Peyer's patch (tissue), 4 donors: Measurements from ENCODE around the gene RSRC1. TPM values are rescaled to one million over a fixed set of nuclear protein-coding genes. Genes with fewer than 3 reads are reported as not detected.
"Not testable (repeated sequence)": the region's sequence is repeated elsewhere in the genome, so short reads cannot be mapped to it uniquely, and the experiment has no call there.

Experiments
- DNase-seq, 3 donors: peaks; one replicate each; pipeline ENCODE4 v3.0.0-alpha.2; 2017 to 2019
- H3K27ac ChIP-seq, 4 donors: fragments of 200-600 bp; sonication (generic); one replicate each; pipeline ENCODE4 v1.5.1; 2016 to 2019
- H3K27me3 ChIP-seq, 2 donors: fragments of 200-600 bp; sonication (generic); one replicate each; pipeline ENCODE4 v1.5.1; 2019
- H3K36me3 ChIP-seq, 3 donors: fragments of 200-600 bp; sonication (generic); one replicate each; pipeline ENCODE4 v1.5.1; 2016 to 2019
- H3K4me1 ChIP-seq, 4 donors: fragments of 200-600 bp; sonication (generic); one replicate each; pipeline ENCODE4 v1.5.1; 2016 to 2019
- H3K4me3 ChIP-seq, 4 donors: fragments of 200-600 bp; sonication (generic); 1 replicate in 3 of 4; 2 replicates in 1 of 4; pipeline ENCODE4 v1.5.1; 2016 to 2019; ENCODE audit warnings: mild to moderate bottlenecking in 1 of 4
- H3K9me3 ChIP-seq, 4 donors: fragments of 200-600 bp; sonication (generic); one replicate each; pipeline ENCODE4 v1.5.1; 2016 to 2019; ENCODE audit warnings: mild to moderate bottlenecking in 1 of 4
- CTCF ChIP-seq, 6 experiments: fragments of 450-650 bp in 4 of 6; fragments of 200-600 bp in 2 of 6; sonication (generic) in 1 of 6; IDR thresholded peaks; one replicate each; pipeline ENCODE4 v1.5.1; 2017 to 2019; ENCODE audit warnings: antibody characterized with exemption in 6 of 6, mild to moderate bottlenecking in 3 of 6, moderate library complexity in 1 of 6
- POLR2A ChIP-seq, 2 donors: fragments of 450-650 bp; IDR thresholded peaks; one replicate each; pipeline ENCODE4 v1.5.1; 2017; ENCODE audit warnings: antibody characterized with exemption in 2 of 2, mild to moderate bottlenecking in 2 of 2, moderate library complexity in 2 of 2
- total RNA-seq, 4 donors: library from RNA; depleted of rRNA; stranded (reverse); fragments of >200 nt; gene quantifications; one replicate each; pipeline ENCODE4 v1.1.0, GENCODE V29; 2016

Gene RSRC1
- total RNA-seq, 4 donors from 2014 or later, result 12.4 to 152 (median 29.4) TPM

DNA sequence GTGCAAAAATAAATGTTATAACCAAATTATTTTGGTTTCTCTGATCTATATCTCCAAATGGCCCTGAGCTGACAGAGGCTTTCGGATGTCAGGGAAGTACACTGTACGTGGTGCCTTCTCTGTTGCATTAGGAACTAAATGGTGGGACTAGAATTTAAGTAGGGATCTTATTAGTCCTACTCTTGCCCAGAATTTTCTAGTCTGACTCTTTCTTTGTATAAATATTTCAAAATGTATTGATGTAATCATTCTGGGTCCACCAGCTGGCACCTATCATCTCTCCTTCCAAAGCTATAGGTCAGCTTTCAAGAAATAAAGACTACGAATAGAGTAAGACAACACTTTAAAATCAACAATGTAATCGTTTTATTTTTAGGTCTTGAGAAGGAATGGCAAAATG, 438.8 kb downstream of the RSRC1 start:
- no peak for DNase-seq
- TF ChIP-seq CTCF (IDR thresholded peaks at IDR 0.05) (no peak), POLR2A (IDR thresholded peaks at IDR 0.05) (no peak)
- H3K36me3 ChIP-seq, result no peaks in the 10 kb centered on the region
- no peak overlapping the region for H3K4me3 ChIP-seq
- no peak overlapping the region for H3K27ac ChIP-seq
- H3K27me3 ChIP-seq, result no peaks in the 10 kb centered on the region
- no peaks in the 10 kb centered on the region for H3K9me3 ChIP-seq
- no peaks in the 10 kb centered on the region for H3K4me1 ChIP-seq

DNA sequence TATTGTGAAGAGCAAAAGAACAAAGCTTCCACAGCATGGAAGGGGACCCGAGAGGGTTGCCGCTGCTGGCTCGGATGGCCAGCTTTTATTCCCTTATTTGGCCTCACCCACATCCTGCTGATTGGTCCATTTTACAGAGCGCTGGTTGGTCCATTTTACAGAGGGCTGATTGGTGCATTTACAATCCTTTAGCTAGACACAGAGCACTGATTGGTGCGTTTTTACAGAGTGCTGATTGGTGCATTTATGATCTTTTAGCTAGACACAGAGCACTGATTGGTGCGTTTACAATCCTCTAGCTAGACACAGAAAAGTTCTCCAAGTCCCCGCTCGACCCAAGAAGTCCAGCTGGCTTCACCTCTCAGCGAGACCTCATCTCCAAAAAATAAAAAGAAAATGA, 440.0 kb downstream of the RSRC1 start:
- H3K4me3 ChIP-seq, H3K27me3 ChIP-seq, H3K9me3 ChIP-seq, H3K4me1 ChIP-seq, H3K36me3 ChIP-seq, H3K27ac ChIP-seq, DNase-seq: not testable (repeated sequence)

DNA sequence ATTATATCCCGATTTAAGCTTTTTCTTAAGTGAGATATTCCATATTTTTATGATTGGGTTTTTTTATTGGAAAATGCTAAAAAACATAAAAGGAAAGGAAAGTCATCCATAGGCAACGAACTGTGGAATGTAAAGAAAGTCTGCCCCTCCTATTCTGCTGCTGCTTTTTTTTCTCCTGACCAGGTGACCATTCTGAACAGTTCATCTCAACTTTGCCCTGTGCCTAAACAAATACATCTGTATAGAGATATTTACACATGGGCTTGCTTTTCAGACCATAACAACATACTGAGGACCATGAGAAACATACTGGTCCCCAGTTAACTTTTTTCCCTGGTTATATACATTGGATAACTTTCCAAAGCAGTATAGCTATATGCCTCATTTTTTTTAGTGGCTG, 442.2 kb downstream of the RSRC1 start:
- no peaks in the 10 kb centered on the region for H3K4me1 ChIP-seq
- TF ChIP-seq CTCF (IDR thresholded peaks at IDR 0.05) (no peak), POLR2A (IDR thresholded peaks at IDR 0.05) (no peak)
- DNase-seq, result no peak
- H3K4me3 ChIP-seq, result no peak overlapping the region
- no peaks in the 10 kb centered on the region for H3K9me3 ChIP-seq
- no peak overlapping the region for H3K27ac ChIP-seq
- H3K27me3 ChIP-seq, result no peaks in the 10 kb centered on the region
- H3K36me3 ChIP-seq, result no peaks in the 10 kb centered on the region

GRCh38 chr3:158559504-158559903, 449.6 kb downstream of the RSRC1 start:
- Histone ChIP-seq H3K27ac (no peak overlapping the region), H3K4me3 (no peak overlapping the region), H3K27me3 (no peaks in the 10 kb centered on the region), H3K4me1 (no peaks in the 10 kb centered on the region), H3K36me3 (no peaks in the 10 kb centered on the region), H3K9me3 (no peaks in the 10 kb centered on the region)
- DNase-seq, result no peak
- TF ChIP-seq CTCF (IDR thresholded peaks at IDR 0.05), result no peak
- TF ChIP-seq POLR2A (IDR thresholded peaks at IDR 0.05), result no peak

DNA sequence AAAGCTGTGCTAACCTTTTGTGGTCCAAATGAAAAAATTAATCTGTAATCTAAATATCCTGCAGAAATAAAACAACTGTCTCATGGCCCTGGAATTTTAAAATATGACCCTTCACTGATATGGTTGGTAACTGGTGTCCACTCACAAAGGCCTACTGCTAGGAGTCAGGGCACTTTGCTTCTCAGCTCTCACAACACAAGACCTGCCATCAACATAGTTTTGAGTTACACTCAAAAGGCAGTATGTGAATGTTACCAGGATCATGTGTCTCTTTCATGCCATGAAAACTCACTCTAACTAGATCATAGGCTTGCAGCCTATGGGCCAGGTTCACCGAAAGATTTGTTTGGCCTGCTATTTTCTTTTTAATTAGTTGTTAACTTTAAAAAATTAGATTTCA, 451.1 kb downstream of the RSRC1 start:
- no peak for TF ChIP-seq POLR2A (IDR thresholded peaks at IDR 0.05)
- DNase-seq, result no peak
- H3K36me3 ChIP-seq, result no peaks in the 10 kb centered on the region
- no peaks in the 10 kb centered on the region for H3K4me1 ChIP-seq
- no peaks in the 10 kb centered on the region for H3K9me3 ChIP-seq
- H3K27me3 ChIP-seq, result no peaks in the 10 kb centered on the region
- no peak overlapping the region for H3K4me3 ChIP-seq
- no peak overlapping the region for H3K27ac ChIP-seq

DNA sequence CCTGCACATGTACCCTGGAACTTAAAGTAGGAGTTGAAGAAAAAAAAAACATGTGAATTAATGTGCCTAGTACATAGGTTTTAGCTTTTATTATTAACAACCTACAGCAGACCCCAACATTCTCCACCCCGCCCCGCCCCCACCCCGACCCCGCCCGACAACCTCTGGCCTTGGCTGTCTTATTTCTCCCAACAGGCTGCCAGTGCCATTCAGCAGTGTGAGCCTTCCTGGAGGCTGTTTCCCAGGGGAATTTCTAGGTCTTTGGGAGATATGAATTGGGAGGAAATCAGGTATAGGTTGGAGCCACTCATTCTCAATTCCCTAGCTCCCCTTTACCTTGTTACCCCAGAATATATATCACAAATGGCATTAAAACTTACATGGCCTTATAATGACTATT, 452.8 kb downstream of the RSRC1 start:
- no peak for DNase-seq
- no peaks in the 10 kb centered on the region for H3K36me3 ChIP-seq
- H3K9me3 ChIP-seq, result no peaks in the 10 kb centered on the region
- no peak for TF ChIP-seq CTCF (IDR thresholded peaks at IDR 0.05)
- no peak overlapping the region for H3K4me3 ChIP-seq
- no peaks in the 10 kb centered on the region for H3K27me3 ChIP-seq
- no peaks in the 10 kb centered on the region for H3K4me1 ChIP-seq
- H3K27ac ChIP-seq, result no peak overlapping the region

- Histone ChIP-seq H3K36me3 (no peaks in the 10 kb centered on the region), H3K4me1 (no peaks in the 10 kb centered on the region), H3K27me3 (no peaks in the 10 kb centered on the region), H3K9me3 (no peaks in the 10 kb centered on the region), H3K4me3 (no peak overlapping the region), H3K27ac (no peak overlapping the region)
- no peak for DNase-seq
- TF ChIP-seq POLR2A (IDR thresholded peaks at IDR 0.05), result no peak
- no peak for TF ChIP-seq CTCF (IDR thresholded peaks at IDR 0.05)
These were observed 453.2 kb downstream of the RSRC1 start for GRCh38 chr3:158563076-158563475.
